Measurements from ENCODE around the gene MTARC1. TPM values are rescaled to one million over a fixed set of nuclear protein-coding genes. Genes with fewer than 3 reads are reported as not detected.

The MTARC1 gene
- total and polyA plus RNA-seq, 2 of the 4 experiments (the other 2 are of a cell fraction) = 0.18 to 0.55 TPM

DNA sequence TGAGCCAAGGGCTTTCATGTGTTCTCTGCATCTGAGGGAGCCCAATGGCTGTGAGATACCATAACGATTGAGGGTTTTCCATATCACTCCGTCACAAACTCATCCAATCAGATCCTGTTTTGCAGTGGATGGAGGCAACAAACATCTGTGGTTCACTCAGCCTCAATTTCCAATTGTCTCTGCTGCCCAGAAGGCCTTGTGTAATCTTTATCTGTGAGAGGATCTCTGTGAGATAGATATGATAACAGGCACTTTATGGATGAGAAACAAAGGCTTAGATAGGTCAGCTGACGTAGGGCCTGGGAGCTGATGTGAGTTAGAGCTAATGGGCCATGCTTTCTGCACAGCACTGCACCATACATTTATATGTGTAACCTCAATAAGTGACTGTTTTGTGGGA lies 3.3 kb upstream of the MTARC1 start:
- no peak overlapping the region for H2BK5ac ChIP-seq (ENCODE audit: low read depth, low read length, poor library complexity, severe bottlenecking)
- no peaks in the 10 kb centered on the region for H3K9me3 ChIP-seq (ENCODE audit: control insufficient read depth, insufficient read depth, low read length)
- H3K23ac ChIP-seq (ENCODE audit: low read depth, low read length) = no peak overlapping the region
- no peak overlapping the region for H3K9ac ChIP-seq (ENCODE audit: low read depth, low read length)
- H3K4me3 ChIP-seq (ENCODE audit: insufficient read depth, low read depth, low read length) = no peak overlapping the region
- POLR2A ChIA-PET (ENCODE audit: unreplicated experiment) = no interaction called here
- in situ Hi-C loops (cut with MboI; ENCODE audit: low sequenced_read_pairs) (no loop called here), intact Hi-C loops (cut with micrococcal nuclease) (no loop called here), dilution Hi-C loops (cut with HindIII; ENCODE audit: low sequenced_read_pairs, unreplicated experiment) (no loop called here)
- no peaks in the 10 kb centered on the region for H3K79me1 ChIP-seq (ENCODE audit: low read depth in 1 of 2, low read length in 2 of 2)
- no peak overlapping the region for H2BK120ac ChIP-seq (ENCODE audit: low read depth, low read length)
- DNase-seq (no peak), ATAC-seq (ENCODE audit: low read depth) (no peak)
- H2BK20ac ChIP-seq (ENCODE audit: low read depth, low read length) = no peak overlapping the region
- H2AFZ ChIP-seq (replicated peaks; ENCODE audit: low read length, poor library complexity) = no peak overlapping the region
- no peak overlapping the region for H3K56ac ChIP-seq (ENCODE audit: extremely low read depth, insufficient read depth, low read length)
- no peak for TF ChIP-seq CEBPB (IDR thresholded peaks at IDR 0.05; ENCODE audit: low read depth, low read length)
- no peak for TF ChIP-seq POLR2A (IDR thresholded peaks at IDR 0.05; ENCODE audit: low read depth, low read length)
- TF ChIP-seq NFE2L2 (IDR thresholded peaks at IDR 0.05; ENCODE audit: low read depth, low read length) = no peak
- TF ChIP-seq, protein P1, sequence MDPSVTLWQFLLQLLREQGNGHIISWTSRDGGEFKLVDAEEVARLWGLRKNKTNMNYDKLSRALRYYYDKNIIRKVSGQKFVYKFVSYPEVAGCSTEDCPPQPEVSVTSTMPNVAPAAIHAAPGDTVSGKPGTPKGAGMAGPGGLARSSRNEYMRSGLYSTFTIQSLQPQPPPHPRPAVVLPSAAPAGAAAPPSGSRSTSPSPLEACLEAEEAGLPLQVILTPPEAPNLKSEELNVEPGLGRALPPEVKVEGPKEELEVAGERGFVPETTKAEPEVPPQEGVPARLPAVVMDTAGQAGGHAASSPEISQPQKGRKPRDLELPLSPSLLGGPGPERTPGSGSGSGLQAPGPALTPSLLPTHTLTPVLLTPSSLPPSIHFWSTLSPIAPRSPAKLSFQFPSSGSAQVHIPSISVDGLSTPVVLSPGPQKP (IDR thresholded peaks at IDR 0.05; ENCODE audit: borderline replicate concordance, low read depth, low read length) = no peak
- TF ChIP-seq RFX5 (IDR thresholded peaks at IDR 0.05; ENCODE audit: low read depth, low read length) = no peak
- no peak for TF ChIP-seq MXI1 (IDR thresholded peaks at IDR 0.05; ENCODE audit: borderline replicate concordance, low read depth, low read length)
- no peak for TF ChIP-seq FOS (IDR thresholded peaks at IDR 0.05; ENCODE audit: low read depth, low read length)
- no peak for TF ChIP-seq RAD21 (IDR thresholded peaks at IDR 0.05; ENCODE audit: low read length)
- TF ChIP-seq MAZ (IDR thresholded peaks at IDR 0.05; ENCODE audit: borderline replicate concordance, low read depth, low read length) = no peak
- TF ChIP-seq, protein P2, sequence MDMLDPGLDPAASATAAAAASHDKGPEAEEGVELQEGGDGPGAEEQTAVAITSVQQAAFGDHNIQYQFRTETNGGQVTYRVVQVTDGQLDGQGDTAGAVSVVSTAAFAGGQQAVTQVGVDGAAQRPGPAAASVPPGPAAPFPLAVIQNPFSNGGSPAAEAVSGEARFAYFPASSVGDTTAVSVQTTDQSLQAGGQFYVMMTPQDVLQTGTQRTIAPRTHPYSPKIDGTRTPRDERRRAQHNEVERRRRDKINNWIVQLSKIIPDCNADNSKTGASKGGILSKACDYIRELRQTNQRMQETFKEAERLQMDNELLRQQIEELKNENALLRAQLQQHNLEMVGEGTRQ (IDR thresholded peaks at IDR 0.05; ENCODE audit: low read depth, low read length) = no peak
- TF ChIP-seq SMC3 (IDR thresholded peaks at IDR 0.05; ENCODE audit: low read depth, low read length) = no peak
- TF ChIP-seq MAFK (IDR thresholded peaks at IDR 0.05; ENCODE audit: low read depth, low read length) = no peak
- no peak for TF ChIP-seq RCOR1 (IDR thresholded peaks at IDR 0.05; ENCODE audit: insufficient replicate concordance, low read length)
- TF ChIP-seq, protein P3, sequence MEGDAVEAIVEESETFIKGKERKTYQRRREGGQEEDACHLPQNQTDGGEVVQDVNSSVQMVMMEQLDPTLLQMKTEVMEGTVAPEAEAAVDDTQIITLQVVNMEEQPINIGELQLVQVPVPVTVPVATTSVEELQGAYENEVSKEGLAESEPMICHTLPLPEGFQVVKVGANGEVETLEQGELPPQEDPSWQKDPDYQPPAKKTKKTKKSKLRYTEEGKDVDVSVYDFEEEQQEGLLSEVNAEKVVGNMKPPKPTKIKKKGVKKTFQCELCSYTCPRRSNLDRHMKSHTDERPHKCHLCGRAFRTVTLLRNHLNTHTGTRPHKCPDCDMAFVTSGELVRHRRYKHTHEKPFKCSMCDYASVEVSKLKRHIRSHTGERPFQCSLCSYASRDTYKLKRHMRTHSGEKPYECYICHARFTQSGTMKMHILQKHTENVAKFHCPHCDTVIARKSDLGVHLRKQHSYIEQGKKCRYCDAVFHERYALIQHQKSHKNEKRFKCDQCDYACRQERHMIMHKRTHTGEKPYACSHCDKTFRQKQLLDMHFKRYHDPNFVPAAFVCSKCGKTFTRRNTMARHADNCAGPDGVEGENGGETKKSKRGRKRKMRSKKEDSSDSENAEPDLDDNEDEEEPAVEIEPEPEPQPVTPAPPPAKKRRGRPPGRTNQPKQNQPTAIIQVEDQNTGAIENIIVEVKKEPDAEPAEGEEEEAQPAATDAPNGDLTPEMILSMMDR (conservative IDR thresholded peaks at IDR 0.05; ENCODE audit: low read depth, low read length) = no peak
- TF ChIP-seq CHD1 (IDR thresholded peaks at IDR 0.05; ENCODE audit: low read depth, low read length) = no peak
- TF ChIP-seq BHLHE40 (IDR thresholded peaks at IDR 0.05; ENCODE audit: low read depth, low read length) = no peak
- no peaks in the 10 kb centered on the region for H3K36me3 ChIP-seq (ENCODE audit: control insufficient read depth, insufficient read depth, low read length)
- no peak overlapping the region for H4K8ac ChIP-seq (ENCODE audit: low read depth in 2 of 2, low read length in 2 of 2)
- H4K91ac ChIP-seq (ENCODE audit: insufficient read depth, low read depth, low read length) = no peak overlapping the region
- H3K18ac ChIP-seq (ENCODE audit: low read depth, low read length) = no peak overlapping the region
- no peaks in the 10 kb centered on the region for H3K9me1 ChIP-seq (ENCODE audit: insufficient read depth, low read length)
- H3K27me3 ChIP-seq (ENCODE audit: control insufficient read depth, insufficient read depth, low read length) = no peaks in the 10 kb centered on the region; the same call in 1 of the 2 replicates
- no peak overlapping the region for H3K4ac ChIP-seq (ENCODE audit: low read depth, low read length)
- no peak overlapping the region for H2BK15ac ChIP-seq (ENCODE audit: low read depth, low read length)
- H2AK9ac ChIP-seq (replicated peaks; ENCODE audit: low read depth, low read length, poor library complexity) = no peak overlapping the region
- CTCF ChIA-PET = interaction anchor here (0.8 kb wide), 1 partner anchor 12 kb away, joined by 3 read pairs; no protein-coding TSS in a partner anchor
- no TSS peak for BruUV-seq (replicated peaks)
- no peak overlapping the region for H3K4me2 ChIP-seq (ENCODE audit: low read depth, low read length)
- no peak overlapping the region for H4K5ac ChIP-seq (ENCODE audit: low read depth, low read length)
- no peaks in the 10 kb centered on the region for H4K20me1 ChIP-seq (ENCODE audit: insufficient read depth, low read length)
- H3K4me1 ChIP-seq (ENCODE audit: control insufficient read depth, insufficient read depth, low read length) = no peaks in the 10 kb centered on the region
- no peak overlapping the region for H2AK5ac ChIP-seq (ENCODE audit: low read depth, low read length)
- no peak overlapping the region for H3K14ac ChIP-seq (replicated peaks; ENCODE audit: low read depth, low read length)
- WGBS, 2 experiments (ENCODE audit: extremely low coverage in 2 of 2, insufficient read length in 1 of 2) = no CpG with 5 or more reads among the region's 3 CpGs
- H3K27ac ChIP-seq (ENCODE audit: insufficient read depth, low read length) = no peak overlapping the region

Measured in IMR-90 (cell line).